Measurements from ENCODE around the gene DCAF8. TPM values are rescaled to one million over a fixed set of nuclear protein-coding genes. Genes with fewer than 3 reads are reported as not detected.

Gene DCAF8
- total RNA-seq, 1 donor from 2014 or later, result 88.4 TPM

DNA sequence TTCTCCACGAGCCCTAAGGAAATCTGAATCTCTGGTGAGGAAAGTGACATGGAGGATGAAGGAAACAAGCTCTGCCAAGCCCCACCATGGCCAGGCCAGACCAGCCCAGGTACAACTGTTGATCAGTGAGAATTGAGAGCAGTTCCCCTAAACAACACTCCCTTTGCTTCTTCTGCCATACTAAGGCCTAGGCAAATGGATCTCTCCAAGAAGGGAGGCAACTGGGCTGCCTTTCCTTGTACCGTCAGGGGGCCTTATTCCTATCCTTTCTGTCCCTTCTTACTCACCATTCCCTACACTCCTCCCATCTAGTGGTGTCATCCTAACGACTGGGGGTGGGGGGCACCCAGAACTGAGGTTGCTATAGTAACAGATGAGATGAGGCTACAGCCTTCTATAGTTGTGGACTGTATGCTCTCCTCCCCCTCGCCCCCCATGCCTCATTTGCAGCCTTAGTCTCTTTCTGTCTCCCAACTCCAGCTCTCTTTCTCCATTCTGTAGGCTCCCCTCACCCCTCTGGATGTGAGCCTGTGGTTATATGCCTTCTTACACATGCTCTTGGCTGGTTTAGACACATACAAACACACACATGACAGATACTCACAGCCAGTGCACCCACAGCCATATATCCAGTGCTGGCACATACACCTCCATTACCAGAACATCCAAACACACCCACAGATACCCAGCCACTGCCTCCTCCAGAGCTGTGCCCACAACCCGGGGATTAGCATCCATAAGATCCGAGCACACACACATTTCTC lies 53.6 kb downstream of the DCAF8 start:
- Mint-ChIP-seq H3K4me3 (ENCODE audit: unreplicated experiment) (peak overlapping the region; percentile 8), H3K4me1 (ENCODE audit: low read depth) (peaks cover 64% of the 10 kb centered on the region), H3K36me3 (ENCODE audit: low read depth) (peaks cover 36% of the 10 kb centered on the region), H3K27ac (ENCODE audit: unreplicated experiment) (peak overlapping the region; percentile 99), H3K27me3 (ENCODE audit: low read depth) (no peaks in the 10 kb centered on the region), H3K9me3 (ENCODE audit: low read depth) (no peaks in the 10 kb centered on the region)
- TF ChIP-seq, protein P1, sequence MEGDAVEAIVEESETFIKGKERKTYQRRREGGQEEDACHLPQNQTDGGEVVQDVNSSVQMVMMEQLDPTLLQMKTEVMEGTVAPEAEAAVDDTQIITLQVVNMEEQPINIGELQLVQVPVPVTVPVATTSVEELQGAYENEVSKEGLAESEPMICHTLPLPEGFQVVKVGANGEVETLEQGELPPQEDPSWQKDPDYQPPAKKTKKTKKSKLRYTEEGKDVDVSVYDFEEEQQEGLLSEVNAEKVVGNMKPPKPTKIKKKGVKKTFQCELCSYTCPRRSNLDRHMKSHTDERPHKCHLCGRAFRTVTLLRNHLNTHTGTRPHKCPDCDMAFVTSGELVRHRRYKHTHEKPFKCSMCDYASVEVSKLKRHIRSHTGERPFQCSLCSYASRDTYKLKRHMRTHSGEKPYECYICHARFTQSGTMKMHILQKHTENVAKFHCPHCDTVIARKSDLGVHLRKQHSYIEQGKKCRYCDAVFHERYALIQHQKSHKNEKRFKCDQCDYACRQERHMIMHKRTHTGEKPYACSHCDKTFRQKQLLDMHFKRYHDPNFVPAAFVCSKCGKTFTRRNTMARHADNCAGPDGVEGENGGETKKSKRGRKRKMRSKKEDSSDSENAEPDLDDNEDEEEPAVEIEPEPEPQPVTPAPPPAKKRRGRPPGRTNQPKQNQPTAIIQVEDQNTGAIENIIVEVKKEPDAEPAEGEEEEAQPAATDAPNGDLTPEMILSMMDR (IDR thresholded peaks at IDR 0.05), result no peak
- DNase-seq (ENCODE audit: low spot score), result no peak

DNA sequence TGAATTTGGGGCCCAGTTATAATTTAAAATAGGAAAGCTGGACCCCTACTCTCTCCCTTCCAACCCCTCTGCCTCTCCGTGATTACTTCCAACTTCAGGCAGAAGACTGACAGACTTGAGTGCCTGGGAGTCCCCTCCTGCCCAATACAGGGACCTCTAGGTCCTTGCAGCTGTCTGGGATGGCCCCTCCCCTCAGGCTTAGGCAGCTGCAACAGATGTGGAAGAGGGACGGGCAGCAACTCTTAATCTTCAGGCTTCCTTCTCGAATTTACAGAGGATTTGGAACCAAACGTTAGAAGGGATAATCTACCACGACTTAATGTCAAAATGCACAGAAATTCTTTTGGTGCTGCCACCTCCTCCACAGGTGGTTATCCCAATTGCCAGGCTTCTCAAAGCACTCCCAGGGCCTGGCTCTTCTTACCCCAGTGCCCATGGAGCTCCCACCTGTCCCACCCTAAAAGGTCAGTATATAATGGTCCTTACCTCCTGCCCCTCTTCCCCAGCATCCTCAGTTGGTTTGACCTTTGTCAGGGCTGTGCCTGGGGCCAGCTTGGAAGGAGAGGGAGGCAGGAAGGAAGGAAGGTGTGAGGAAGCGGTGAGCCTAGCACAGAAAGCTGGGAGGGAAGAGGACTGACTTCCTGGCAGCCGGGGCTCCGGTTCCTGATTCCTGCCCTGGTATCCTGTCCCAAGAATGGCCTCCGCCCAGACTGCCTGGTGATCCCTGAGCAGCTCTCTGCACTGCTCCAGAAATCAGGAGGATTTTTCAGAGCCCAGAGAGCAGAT lies 54.4 kb downstream of the DCAF8 start:
- Mint-ChIP-seq H3K27me3 (ENCODE audit: low read depth) (no peaks in the 10 kb centered on the region), H3K36me3 (ENCODE audit: low read depth) (peaks cover 30% of the 10 kb centered on the region), H3K9me3 (ENCODE audit: low read depth) (no peaks in the 10 kb centered on the region), H3K4me3 (ENCODE audit: unreplicated experiment) (no peak overlapping the region), H3K4me1 (ENCODE audit: low read depth) (peaks cover 64% of the 10 kb centered on the region), H3K27ac (ENCODE audit: unreplicated experiment) (peak overlapping the region; percentile 99)
- DNase-seq (ENCODE audit: low spot score), result no peak
- TF ChIP-seq, protein P1 (IDR thresholded peaks at IDR 0.05), result no peak

DNA sequence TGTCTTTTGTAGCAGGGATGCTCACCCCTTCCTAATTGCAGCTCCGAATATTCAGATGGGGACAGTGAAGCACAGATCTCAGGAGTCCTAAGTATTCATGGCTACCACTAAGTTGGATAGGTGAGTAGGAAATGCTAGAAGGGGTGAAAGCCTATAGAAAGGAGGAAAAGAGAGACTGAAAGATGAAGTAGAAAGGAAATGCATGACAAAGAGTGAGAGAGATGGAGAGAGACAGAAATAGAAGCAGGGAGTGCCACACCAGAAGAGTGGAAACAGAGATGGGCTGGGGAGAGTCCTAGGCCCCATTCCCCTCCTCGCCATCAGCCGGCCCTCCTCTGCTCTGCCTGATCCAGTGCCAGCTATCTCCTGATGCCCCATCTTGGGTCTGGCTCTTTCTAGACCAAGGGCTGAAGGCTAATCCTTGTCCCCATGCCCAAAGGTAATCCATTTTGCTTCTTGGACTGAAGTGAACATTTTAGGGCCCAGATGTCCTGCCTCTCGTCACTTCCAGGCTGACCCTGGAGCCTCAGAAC lies 55.2 kb downstream of the DCAF8 start:
- Mint-ChIP-seq H3K27ac (ENCODE audit: unreplicated experiment) (peak overlapping the region; percentile 99), H3K4me1 (ENCODE audit: low read depth) (peaks cover 64% of the 10 kb centered on the region), H3K9me3 (ENCODE audit: low read depth) (no peaks in the 10 kb centered on the region), H3K4me3 (ENCODE audit: unreplicated experiment) (peak overlapping the region; percentile 89), H3K36me3 (ENCODE audit: low read depth) (peaks cover 24% of the 10 kb centered on the region), H3K27me3 (ENCODE audit: low read depth) (no peaks in the 10 kb centered on the region)
- TF ChIP-seq, protein P1 (IDR thresholded peaks at IDR 0.05), result no peak
- DNase-seq (ENCODE audit: low spot score), result no peak

DNA sequence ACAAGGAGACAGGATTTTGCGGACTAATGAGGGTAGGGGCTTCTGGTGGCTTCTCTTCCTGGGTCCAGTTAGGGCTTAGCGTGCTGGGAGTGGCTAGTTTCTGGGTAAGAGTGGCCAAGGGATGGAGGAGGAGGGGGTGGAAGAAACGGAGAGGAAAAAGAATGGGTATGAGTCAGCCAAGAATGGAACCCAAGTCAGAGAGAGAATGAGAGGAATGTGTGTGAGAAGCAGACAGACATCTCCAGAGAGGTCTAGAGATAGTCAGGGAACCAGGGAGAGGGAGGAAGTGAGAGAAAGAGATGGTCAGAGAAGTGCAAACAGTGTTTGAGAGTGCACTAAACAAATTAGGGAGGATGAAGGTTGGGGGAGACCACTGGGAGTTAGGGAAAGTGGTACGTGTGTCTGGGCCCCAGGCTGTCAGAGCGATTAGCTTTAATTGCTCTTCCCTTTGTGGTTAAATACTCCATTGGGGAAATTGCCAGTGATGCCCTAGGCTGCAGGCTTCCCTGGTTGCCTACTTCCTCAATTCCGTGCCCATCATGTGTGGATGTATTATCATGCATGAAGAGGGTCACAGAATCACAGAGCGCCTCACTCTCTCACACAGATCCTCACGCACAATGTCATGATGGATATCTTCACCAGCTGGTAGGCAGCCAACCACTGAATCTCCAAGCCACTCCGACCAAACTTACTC lies 55.8 kb downstream of the DCAF8 start:
- Mint-ChIP-seq H3K4me3 (ENCODE audit: unreplicated experiment) (peak overlapping the region; percentile 89), H3K36me3 (ENCODE audit: low read depth) (peaks cover 21% of the 10 kb centered on the region), H3K4me1 (ENCODE audit: low read depth) (peaks cover 64% of the 10 kb centered on the region), H3K27ac (ENCODE audit: unreplicated experiment) (peak overlapping the region; percentile 99), H3K9me3 (ENCODE audit: low read depth) (no peaks in the 10 kb centered on the region), H3K27me3 (ENCODE audit: low read depth) (no peaks in the 10 kb centered on the region)
- no peak for DNase-seq (ENCODE audit: low spot score)
- TF ChIP-seq, protein P1 (IDR thresholded peaks at IDR 0.05), result no peak

DNA sequence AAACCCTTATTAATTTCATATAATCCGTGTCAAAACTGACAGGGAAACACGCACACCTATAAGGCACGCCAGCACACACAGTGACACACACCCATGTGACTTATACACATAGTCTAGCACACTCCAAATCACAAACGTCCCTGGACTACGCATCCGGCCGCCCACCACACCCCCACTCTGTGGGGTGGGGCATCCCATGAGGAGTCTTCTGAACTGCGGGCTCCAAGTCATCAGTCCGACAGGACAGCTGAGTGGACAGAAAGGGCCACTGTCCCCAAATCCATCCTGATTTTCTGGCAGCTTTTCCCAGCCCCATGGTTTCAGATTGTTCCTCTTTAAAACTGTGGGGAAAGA lies 56.3 kb downstream of the DCAF8 start:
- H3K4me1 Mint-ChIP-seq (ENCODE audit: low read depth), result peaks cover 59% of the 10 kb centered on the region
- DNase-seq (ENCODE audit: low spot score), result no peak
- TF ChIP-seq, protein P1 (IDR thresholded peaks at IDR 0.05), result no peak
- no peaks in the 10 kb centered on the region for H3K9me3 Mint-ChIP-seq (ENCODE audit: low read depth)
- peak overlapping the region; percentile 89 for H3K4me3 Mint-ChIP-seq (ENCODE audit: unreplicated experiment)
- H3K36me3 Mint-ChIP-seq (ENCODE audit: low read depth), result peaks cover 18% of the 10 kb centered on the region
- peak overlapping the region; percentile 99 for H3K27ac Mint-ChIP-seq (ENCODE audit: unreplicated experiment)
- H3K27me3 Mint-ChIP-seq (ENCODE audit: low read depth), result no peaks in the 10 kb centered on the region
